Vagina (tissue), 2 donors: Measurements from ENCODE around the gene RNASET2.

Experiments
- CTCF ChIP-seq, 3 experiments: fragments of 450-650 bp in 2 of 3; fragments of 200-600 bp in 1 of 3; sonication (generic) in 1 of 3; IDR thresholded peaks; one replicate each; pipeline ENCODE4 v1.5.1; 2017 to 2019; ENCODE audit warnings: antibody characterized with exemption in 3 of 3, mild to moderate bottlenecking in 2 of 3, moderate library complexity in 2 of 3
- POLR2A ChIP-seq, 2 donors: fragments of 450-650 bp; IDR thresholded peaks; one replicate each; pipeline ENCODE4 v1.6.1; 2017; ENCODE audit warnings: antibody characterized with exemption in 2 of 2, mild to moderate bottlenecking in 2 of 2, moderate library complexity in 2 of 2

- TF ChIP-seq CTCF (IDR thresholded peaks at IDR 0.05), result no peak
- TF ChIP-seq POLR2A (IDR thresholded peaks at IDR 0.05), result no peak
Observed at GRCh38 chr6:166906376-166907044, 49.8 kb downstream of the RNASET2 start.
